NOMO-1 treated with dmso at 0.1 percent for 144 hours (cell line): ENCODE data around the gene UNC45A.
A peak's percentile ranks its signal among the peaks of the same experiment; 100 is the strongest.

Experiments used
- DNase-seq: peaks from one replicate; lab custom pipeline; 2025; ENCODE audit not compliant: unreplicated experiment; lab: John Stamatoyannopoulos, UW

Gene UNC45A

GRCh38 chr15:90960298-90961091, 25.4 kb downstream of the UNC45A start:
- no peak for DNase-seq

DNA sequence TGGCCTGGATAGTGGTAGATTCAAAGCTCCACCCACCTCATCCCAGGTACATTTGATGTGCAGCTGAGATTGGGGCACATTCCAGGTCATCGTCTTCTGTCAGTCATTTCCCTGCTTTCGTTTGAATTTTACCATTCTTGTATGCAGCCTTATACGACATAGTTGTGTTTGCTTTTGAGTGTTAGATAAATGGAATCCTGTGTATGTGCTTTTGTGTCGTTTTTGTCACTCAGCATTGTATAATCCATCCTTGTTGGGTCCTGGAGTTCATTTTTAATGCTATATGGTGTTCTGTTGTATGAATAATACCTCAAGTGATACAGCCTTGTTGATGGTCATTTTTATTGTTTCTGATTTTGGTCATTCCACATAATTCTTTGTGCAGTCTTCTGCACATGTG, 26.9 kb downstream of the UNC45A start:
- no peak for DNase-seq

GRCh38 chr15:90966262-90966661, 31.2 kb downstream of the UNC45A start:
- DNase-seq, result no peak

- DNase-seq, result no peak
These were observed 32.1 kb downstream of the UNC45A start for GRCh38 chr15:90967206-90967605.

DNA sequence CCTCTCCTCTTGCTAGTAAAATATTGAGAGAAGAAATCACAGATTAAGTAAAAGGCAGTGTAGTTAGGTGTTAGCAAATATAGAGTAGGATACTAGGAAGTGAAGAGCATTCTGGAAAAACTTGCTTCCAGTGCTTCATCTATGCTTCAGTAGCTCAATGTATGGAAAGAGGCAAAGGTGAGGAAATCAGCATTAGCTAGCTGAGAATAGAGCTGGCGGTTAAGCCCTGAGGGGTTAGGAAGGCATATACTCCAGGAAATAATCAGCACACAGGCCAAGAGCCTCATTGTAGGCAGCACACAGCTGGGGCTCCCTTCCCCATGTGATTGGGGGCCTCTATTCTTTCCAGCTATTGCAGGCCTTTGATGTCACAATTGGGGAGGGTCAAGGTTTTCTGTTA, 33.3 kb downstream of the UNC45A start:
- no peak for DNase-seq

- DNase-seq, result no peak
These were observed 35.2 kb downstream of the UNC45A start for GRCh38 chr15:90970274-90970673.

GRCh38 chr15:90972133-90972532, 37.0 kb downstream of the UNC45A start:
- no peak for DNase-seq

DNA sequence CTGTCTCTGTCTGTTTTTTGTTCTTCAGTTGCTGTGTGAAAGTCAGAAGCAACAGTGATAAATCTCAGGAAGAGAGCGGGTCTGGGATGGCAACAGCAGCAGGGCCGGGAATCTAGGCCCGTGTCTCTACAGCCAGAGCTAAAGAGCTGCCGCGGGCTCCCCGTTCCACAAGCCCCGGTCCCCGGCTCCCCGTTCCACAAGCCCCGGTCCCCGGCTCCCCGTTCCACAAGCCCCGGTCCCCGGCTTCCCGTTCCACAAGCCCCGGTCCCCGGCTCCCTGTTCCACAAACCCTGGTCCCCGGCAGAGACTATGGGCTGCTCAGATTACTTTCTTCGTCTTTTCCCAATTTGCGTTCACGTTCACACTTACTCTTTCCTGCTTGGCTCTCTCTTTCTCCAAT, 39.1 kb downstream of the UNC45A start:
- DNase-seq, result no peak

GRCh38 chr15:90979582-90979981, 44.5 kb downstream of the UNC45A start:
- DNase-seq, result no peak

DNA sequence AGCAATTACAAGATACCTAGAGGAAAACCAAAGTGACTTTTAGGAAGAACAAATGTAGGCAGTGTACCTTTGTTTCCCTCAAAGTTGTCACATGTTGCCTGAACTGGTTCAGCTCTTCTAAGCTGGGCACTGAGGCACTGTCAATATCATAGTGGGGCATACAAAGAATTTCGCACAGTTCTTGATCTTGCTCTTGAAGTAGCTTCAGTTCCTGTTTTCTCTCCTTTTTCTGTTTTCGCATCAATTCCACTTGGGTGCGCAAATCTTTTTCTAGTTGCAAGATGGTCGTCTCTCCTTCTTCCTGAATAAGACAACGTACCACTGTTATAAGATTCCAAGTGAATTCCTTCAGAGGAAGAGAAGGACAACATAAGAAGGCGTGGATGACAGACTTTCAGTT, 46.6 kb downstream of the UNC45A start:
- no peak for DNase-seq

- peak; percentile 18 for DNase-seq
These were observed 47.0 kb downstream of the UNC45A start for GRCh38 chr15:90982135-90982534.

DNA sequence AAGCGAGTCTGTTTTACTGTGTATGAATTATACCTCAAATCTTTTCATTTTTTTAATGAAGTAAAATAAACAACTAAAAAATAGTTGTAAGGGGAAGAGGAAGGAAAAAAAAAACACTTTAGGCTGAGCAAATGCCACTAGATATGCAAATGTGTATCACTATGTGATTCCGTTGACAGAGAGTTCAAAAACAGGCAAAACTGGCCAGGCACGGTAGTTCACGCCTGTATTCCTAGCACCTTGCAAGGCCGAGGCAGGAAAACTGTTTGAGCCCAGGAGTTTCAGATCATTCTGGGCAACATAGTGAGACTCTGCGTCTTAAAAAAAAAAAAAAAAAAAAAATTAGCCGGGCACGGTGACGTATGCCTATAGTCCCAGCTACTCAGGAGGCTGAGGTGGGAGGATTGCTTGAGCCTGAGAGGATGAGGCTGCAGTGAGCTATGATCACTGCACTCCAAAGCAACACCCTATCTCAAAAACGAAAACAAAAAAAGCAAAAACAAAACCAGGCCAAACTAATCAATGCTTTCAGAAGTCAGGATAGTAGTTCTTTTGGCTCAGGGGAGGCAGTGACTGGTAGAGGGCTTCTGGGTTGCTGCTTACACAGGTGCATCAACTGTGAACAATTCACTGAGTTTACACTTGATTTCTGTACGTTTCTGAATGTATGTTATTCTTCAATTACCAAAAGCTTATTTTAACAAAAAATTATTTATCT, 51.9 kb downstream of the UNC45A start:
- DNase-seq, result no peak

GRCh38 chr15:90987561-90988141, 52.6 kb downstream of the UNC45A start:
- no peak for DNase-seq

DNA sequence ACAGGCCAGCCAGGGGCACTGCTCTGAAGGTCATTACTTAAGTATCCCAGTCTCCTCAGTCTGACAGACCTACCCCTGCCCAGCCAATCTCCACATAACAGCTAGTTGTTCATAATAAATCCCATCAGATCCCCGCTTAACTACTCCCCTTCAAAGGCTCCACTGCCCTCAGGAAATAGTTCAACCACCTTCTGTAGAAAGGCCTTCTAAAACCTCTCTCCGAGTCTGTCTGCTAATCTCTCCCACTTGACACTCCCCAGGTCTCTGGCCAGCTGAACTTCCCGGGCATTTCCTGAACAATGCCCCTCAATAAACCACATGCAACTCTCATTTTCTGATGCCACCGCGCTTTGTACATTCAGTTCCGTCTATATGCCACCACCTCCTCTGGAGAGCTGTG, 53.2 kb downstream of the UNC45A start:
- DNase-seq, result no peak

DNA sequence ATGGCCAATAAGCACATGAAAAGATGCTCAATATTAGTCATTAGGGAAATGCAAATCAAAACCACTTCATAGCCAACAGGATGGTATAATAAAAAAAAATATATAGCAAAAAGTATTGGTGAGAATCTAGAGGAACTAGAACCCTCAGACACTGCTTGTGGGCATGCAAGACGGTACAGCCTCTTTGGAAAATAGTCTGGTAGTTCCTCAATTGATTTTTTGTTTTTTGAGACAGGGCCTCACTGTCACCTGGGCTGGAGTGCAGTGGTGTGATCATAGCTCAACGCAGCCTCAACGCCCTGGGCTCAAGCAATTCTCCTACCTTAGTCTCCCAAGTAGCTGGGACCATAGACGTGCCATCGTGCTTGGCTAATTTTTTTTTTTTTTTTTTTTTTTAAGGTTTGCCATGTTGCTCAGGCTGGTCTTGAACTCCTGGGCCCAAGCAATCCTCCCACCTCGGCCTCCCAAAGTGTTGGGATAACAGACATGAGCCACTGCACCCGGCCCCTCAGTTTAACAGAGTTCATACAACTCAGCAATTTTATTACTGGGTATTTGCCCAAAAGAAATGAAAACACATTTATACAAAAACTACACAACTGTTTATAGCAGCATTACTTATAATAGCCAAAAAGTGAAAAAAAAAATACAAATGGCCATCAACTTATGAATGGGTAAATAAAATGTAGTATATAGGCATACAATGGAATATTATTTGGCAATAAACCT, 54.1 kb downstream of the UNC45A start:
- peak; percentile 5 for DNase-seq

- no peak for DNase-seq
These were observed 55.4 kb downstream of the UNC45A start for GRCh38 chr15:90990446-90990845.

DNA sequence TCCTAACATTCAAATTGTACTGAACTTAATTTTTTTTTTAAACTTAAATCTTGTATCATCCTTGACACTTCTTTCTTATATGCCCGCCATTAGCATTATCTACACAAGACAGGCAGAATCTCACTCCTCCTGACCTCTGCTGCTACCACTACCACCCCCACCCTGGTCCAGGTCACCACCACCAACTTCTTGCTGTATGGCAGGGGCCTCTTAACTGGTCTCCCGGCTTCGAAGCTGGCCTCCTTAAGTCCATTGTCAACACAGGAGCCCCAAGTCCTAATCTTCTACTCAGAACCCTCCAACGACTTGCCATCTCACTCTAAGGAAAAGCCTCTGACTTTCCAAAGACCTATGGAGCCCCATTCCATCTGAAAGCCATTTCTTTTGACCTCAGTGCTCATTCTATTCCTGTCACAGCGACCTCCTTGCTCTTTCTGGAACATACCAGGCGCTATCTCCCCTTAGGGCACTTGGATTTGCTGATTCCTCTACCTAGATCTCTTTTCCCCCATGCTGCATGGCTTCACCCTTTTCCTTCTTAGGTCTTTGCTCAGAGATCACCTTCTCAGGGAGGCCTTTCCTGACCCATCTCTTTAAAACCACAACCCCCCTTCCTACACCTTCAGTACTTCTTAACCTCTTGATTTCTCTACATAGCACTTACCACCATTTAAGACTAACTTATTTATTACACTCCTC, 56.7 kb downstream of the UNC45A start:
- DNase-seq, result no peak

GRCh38 chr15:90994059-90994416, 59.0 kb downstream of the UNC45A start:
- DNase-seq, result no peak

GRCh38 chr15:90994417-90995311, 59.6 kb downstream of the UNC45A start, which contains the start of gene PRC1:
Gene PRC1, minus strand, starts transcription at chr15:90994535. Its CDS starts 118 bp downstream, at chr15:90994417.
- DNase-seq, result peak; percentile 95

GRCh38 chr15:90998737-90999136, 63.7 kb downstream of the UNC45A start:
- no peak for DNase-seq
